Fibroblast of lung (primary cell): ENCODE results near the gene GPR37L1. TPM values are rescaled to one million over a fixed set of nuclear protein-coding genes. Genes with fewer than 3 reads are reported as not detected.
A peak's percentile ranks its signal among the peaks of the same experiment; 100 is the strongest.

ENCODE experiments used
- DNase-seq, 2 donors: peaks; one replicate each; pipeline versions ENCODE4 v3.0.0 to v3.0.0-alpha.2; 2010; ENCODE audit warnings: low read depth in 2 of 2
- H2AFZ ChIP-seq: 2 replicates; pipeline ENCODE4 v1.5.1; 2012; ENCODE audit warnings: low read length, control low read depth, inconsistent platforms
- H3K27ac ChIP-seq: 2 replicates; pipeline ENCODE4 v1.5.1; 2011; ENCODE audit warnings: low read length, control low read depth; ENCODE audit not compliant: insufficient read depth
- H3K27me3 ChIP-seq: 2 replicates; pipeline ENCODE4 v1.5.1; 2011; ENCODE audit warnings: mild to moderate bottlenecking, low read length; ENCODE audit not compliant: control insufficient read depth, insufficient read depth
- H3K36me3 ChIP-seq: 2 replicates; pipeline ENCODE4 v1.5.1; 2011; ENCODE audit warnings: low read length; ENCODE audit not compliant: control insufficient read depth, insufficient read depth
- H3K4me1 ChIP-seq: 2 replicates; pipeline ENCODE4 v1.5.1; 2011; ENCODE audit warnings: low read length; ENCODE audit not compliant: control insufficient read depth, insufficient read depth; ENCODE audit errors: extremely low read depth
- H3K4me2 ChIP-seq: 2 replicates; pipeline ENCODE4 v1.5.1; 2011; ENCODE audit warnings: low read length, control low read depth; ENCODE audit not compliant: insufficient read depth; ENCODE audit errors: extremely low read depth
- H3K4me3 ChIP-seq, 4 experiments: fragments of 200-600 bp in 1 of 4; sonication (generic) in 1 of 4; replicated peaks in 1 of 4; 2 replicates each; pipeline ENCODE4 v1.5.1; 2011 to 2016; ENCODE audit warnings: low read length in 4 of 4, low read depth in 3 of 4, mild to moderate bottlenecking in 3 of 4, control low read depth in 2 of 4, inconsistent platforms in 1 of 4, mixed read lengths in 1 of 4; ENCODE audit not compliant: insufficient read depth in 1 of 4; ENCODE audit errors: control extremely low read depth in 1 of 4
- H3K79me2 ChIP-seq: 2 replicates; pipeline ENCODE4 v1.5.1; 2012; ENCODE audit warnings: mild to moderate bottlenecking, low read length, inconsistent platforms; ENCODE audit not compliant: control insufficient read depth, insufficient read depth
- H3K9ac ChIP-seq: 2 replicates; pipeline ENCODE4 v1.5.1; 2011; ENCODE audit warnings: mild to moderate bottlenecking, low read length, control low read depth; ENCODE audit not compliant: insufficient read depth
- H3K9me3 ChIP-seq: 2 replicates; pipeline ENCODE4 v1.5.1; 2012; ENCODE audit warnings: low read depth, low read length; ENCODE audit not compliant: control insufficient read depth, insufficient read depth
- H4K20me1 ChIP-seq: 2 replicates; pipeline ENCODE4 v1.5.1; 2011; ENCODE audit warnings: low read length; ENCODE audit not compliant: control insufficient read depth, insufficient read depth; ENCODE audit errors: extremely low read depth
- CTCF ChIP-seq, 2 donors: IDR thresholded peaks in 1 of 2; conservative IDR thresholded peaks in 1 of 2; 1 replicate in 1 of 2; 2 replicates in 1 of 2; pipeline ENCODE4 v1.5.1; 2011 to 2012; ENCODE audit warnings: low read length in 2 of 2, control low read depth in 1 of 2, inconsistent platforms in 1 of 2, low read depth in 1 of 2, mild to moderate bottlenecking in 1 of 2
- EZH2 ChIP-seq: IDR thresholded peaks from 2 replicates; pipeline ENCODE4 v1.5.1; 2012; ENCODE audit warnings: low read length, control low read depth, mild to moderate bottlenecking; ENCODE audit errors: missing control alignments
- polyA plus RNA-seq, 2 donors: library from polyadenylated mRNA; depleted of rRNA in 1 of 2; stranded (reverse) in 1 of 2; unstranded in 1 of 2; fragments of >200 nt; gene quantifications; 2 replicates each; pipeline ENCODE4 v1.2.1, GENCODE V29; 2011 to 2012; ENCODE audit warnings: missing spikeins in 1 of 2
- total RNA-seq: library from RNA; depleted of rRNA; stranded (reverse); fragments of >200 nt; gene quantifications from 2 replicates; pipeline ENCODE4 v1.2.1, GENCODE V29; 2014

GPR37L1 gene
- total and polyA plus RNA-seq, 2 donors (not counting 1 experiment from before 2014, with no cell fraction given) = not detected

GRCh38 chr1:202143011-202143767 is 20.5 kb downstream of the GPR37L1 start:
- no peaks in the 10 kb centered on the region for H4K20me1 ChIP-seq
- peak in 1 of 2 donors; percentile 15 for DNase-seq
- H3K4me1 ChIP-seq = peaks cover 10% of the 10 kb centered on the region
- no peaks in the 10 kb centered on the region for H3K36me3 ChIP-seq
- peak overlapping the region; percentile 82 for H3K9ac ChIP-seq
- no peak overlapping the region for H2AFZ ChIP-seq
- peak overlapping the region; percentile 48 to 93 (median 74) for H3K4me3 ChIP-seq
- H3K79me2 ChIP-seq = peaks cover 26% of the 10 kb centered on the region
- H3K27me3 ChIP-seq = peaks cover 2% of the 10 kb centered on the region
- no peaks in the 10 kb centered on the region for H3K9me3 ChIP-seq
- H3K27ac ChIP-seq = peak overlapping the region; percentile 54
- no peak for TF ChIP-seq CTCF (conservative IDR thresholded peaks at IDR 0.05 in 1 of 2, IDR thresholded peaks at IDR 0.05 in 1 of 2; ENCODE audit: low read depth in 1 of 2, low read length in 2 of 2)
- no peak for TF ChIP-seq EZH2
- peak overlapping the region; percentile 98 for H3K4me2 ChIP-seq

GRCh38 chr1:202143768-202144401 is 21.2 kb downstream of the GPR37L1 start:
- Histone ChIP-seq H3K4me3 (peak overlapping the region; percentile 48 to 93 (median 74)), H3K4me1 (peaks cover 10% of the 10 kb centered on the region), H3K9me3 (no peaks in the 10 kb centered on the region), H3K79me2 (peaks cover 26% of the 10 kb centered on the region), H4K20me1 (no peaks in the 10 kb centered on the region), H3K9ac (peak overlapping the region; percentile 82), H3K27ac (peak overlapping the region; percentile 54), H3K36me3 (no peaks in the 10 kb centered on the region), H3K4me2 (peak overlapping the region; percentile 98), H3K27me3 (peaks cover 2% of the 10 kb centered on the region), H2AFZ (no peak overlapping the region)
- TF ChIP-seq CTCF (conservative IDR thresholded peaks at IDR 0.05 in 1 of 2, IDR thresholded peaks at IDR 0.05 in 1 of 2; ENCODE audit: low read depth in 1 of 2, low read length in 2 of 2) (no peak), EZH2 (no peak)
- DNase-seq = peak in 1 of 2 donors; percentile 19

GRCh38 chr1:202144402-202145067 is 21.8 kb downstream of the GPR37L1 start, which contains the start of gene ARL8A:
ARL8A (minus strand) TSS chr1:202144737; CDS start chr1:202144572, 165 bp downstream.
- no peak for TF ChIP-seq CTCF (conservative IDR thresholded peaks at IDR 0.05 in 1 of 2, IDR thresholded peaks at IDR 0.05 in 1 of 2; ENCODE audit: low read depth in 1 of 2, low read length in 2 of 2)
- TF ChIP-seq EZH2 = no peak
- DNase-seq = peak in 1 of 2 donors; percentile 35
- Histone ChIP-seq H3K27me3 (peaks cover 2% of the 10 kb centered on the region), H3K4me2 (peak within 1 kb of the TSS; percentile 98), H3K79me2 (peaks cover 26% of the 10 kb centered on the region), H3K27ac (peak within 1 kb of the TSS; percentile 54), H3K4me3 (peak within 1 kb of the TSS; percentile 63 to 93 (median 77)), H3K4me1 (peaks cover 10% of the 10 kb centered on the region), H3K9ac (peak within 1 kb of the TSS; percentile 82), H2AFZ (peak within 1 kb of the TSS; percentile 87), H4K20me1 (no peaks in the 10 kb centered on the region), H3K9me3 (no peaks in the 10 kb centered on the region), H3K36me3 (no peaks in the 10 kb centered on the region)
